ENCODE measurements around the gene GGT6. TPM values are rescaled to one million over a fixed set of nuclear protein-coding genes. Genes with fewer than 3 reads are reported as not detected.

The GGT6 gene
- total RNA-seq, 1 experiment from 2014 or later, result not detected

DNA sequence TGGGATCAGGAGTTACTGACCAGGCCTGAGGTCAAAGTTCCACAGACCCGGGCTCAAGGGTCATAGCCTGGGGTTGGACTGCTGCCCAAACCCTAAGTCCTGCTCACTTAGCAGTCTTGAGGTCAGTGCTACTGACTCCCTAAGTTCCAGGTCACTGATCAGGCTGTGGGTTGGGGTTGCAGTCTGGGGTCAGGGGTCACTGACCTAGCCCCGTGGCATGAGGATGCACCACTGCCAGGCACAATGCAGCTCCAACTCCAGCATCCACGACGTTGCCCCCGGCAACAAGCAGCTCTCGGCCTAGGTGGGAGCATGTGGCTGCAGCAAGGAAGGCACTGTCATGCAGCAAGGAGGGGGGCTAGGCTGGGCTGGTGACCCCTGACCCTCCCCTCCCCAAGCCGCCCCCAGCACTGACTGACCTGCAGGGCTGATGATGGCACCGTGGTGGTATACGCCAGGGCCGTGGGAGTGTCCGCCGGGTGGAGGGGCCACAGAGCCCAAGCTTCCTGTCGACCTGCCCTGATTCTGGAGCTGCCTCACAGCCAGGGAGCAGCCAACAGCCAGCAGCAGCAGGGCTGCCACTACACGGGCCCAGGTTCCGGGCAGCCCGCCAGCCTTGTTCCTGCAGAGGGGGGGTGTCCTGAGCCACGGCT lies 1.1 kb downstream of the GGT6 start:
- BruUV-seq (replicated peaks), result no TSS peak
- no peak overlapping the region for H3K4me3 Mint-ChIP-seq (ENCODE audit: unreplicated experiment)
- TF ChIP-seq, protein P1, sequence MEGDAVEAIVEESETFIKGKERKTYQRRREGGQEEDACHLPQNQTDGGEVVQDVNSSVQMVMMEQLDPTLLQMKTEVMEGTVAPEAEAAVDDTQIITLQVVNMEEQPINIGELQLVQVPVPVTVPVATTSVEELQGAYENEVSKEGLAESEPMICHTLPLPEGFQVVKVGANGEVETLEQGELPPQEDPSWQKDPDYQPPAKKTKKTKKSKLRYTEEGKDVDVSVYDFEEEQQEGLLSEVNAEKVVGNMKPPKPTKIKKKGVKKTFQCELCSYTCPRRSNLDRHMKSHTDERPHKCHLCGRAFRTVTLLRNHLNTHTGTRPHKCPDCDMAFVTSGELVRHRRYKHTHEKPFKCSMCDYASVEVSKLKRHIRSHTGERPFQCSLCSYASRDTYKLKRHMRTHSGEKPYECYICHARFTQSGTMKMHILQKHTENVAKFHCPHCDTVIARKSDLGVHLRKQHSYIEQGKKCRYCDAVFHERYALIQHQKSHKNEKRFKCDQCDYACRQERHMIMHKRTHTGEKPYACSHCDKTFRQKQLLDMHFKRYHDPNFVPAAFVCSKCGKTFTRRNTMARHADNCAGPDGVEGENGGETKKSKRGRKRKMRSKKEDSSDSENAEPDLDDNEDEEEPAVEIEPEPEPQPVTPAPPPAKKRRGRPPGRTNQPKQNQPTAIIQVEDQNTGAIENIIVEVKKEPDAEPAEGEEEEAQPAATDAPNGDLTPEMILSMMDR (IDR thresholded peaks at IDR 0.05; ENCODE audit: insufficient read depth in 1 of 2, low read depth in 1 of 2, low read length in 1 of 2, severe bottlenecking in 1 of 2, unreplicated experiment in 1 of 2), result no peak
- H3K27ac Mint-ChIP-seq (ENCODE audit: unreplicated experiment), result no peak overlapping the region
- no peak overlapping the region for H3K4me3 ChIP-seq (ENCODE audit: low read depth, low read length)
- H3K36me3 Mint-ChIP-seq (ENCODE audit: insufficient read depth, unreplicated experiment), result peaks cover 20% of the 10 kb centered on the region
- ChIA-PET CTCF (no interaction called here), POLR2A (no interaction called here)
- H3K4me1 Mint-ChIP-seq (ENCODE audit: low read depth, unreplicated experiment), result peaks cover 7% of the 10 kb centered on the region
- H3K36me3 ChIP-seq (ENCODE audit: control insufficient read depth, insufficient read depth, low read length), result no peaks in the 10 kb centered on the region
- no peaks in the 10 kb centered on the region for H3K27me3 Mint-ChIP-seq (ENCODE audit: insufficient read depth, unreplicated experiment)
- DNase-seq, result no peak
- H3K27me3 ChIP-seq (replicated peaks; ENCODE audit: control insufficient read depth, insufficient read depth, low read length), result no peaks in the 10 kb centered on the region
- no peaks in the 10 kb centered on the region for H3K4me1 ChIP-seq
- no peaks in the 10 kb centered on the region for H3K9me3 Mint-ChIP-seq (ENCODE audit: unreplicated experiment)
- no peaks in the 10 kb centered on the region for H3K9me3 ChIP-seq
- intact Hi-C loops (cut with micrococcal nuclease; ENCODE audit: unreplicated experiment), result no loop called here

DNA sequence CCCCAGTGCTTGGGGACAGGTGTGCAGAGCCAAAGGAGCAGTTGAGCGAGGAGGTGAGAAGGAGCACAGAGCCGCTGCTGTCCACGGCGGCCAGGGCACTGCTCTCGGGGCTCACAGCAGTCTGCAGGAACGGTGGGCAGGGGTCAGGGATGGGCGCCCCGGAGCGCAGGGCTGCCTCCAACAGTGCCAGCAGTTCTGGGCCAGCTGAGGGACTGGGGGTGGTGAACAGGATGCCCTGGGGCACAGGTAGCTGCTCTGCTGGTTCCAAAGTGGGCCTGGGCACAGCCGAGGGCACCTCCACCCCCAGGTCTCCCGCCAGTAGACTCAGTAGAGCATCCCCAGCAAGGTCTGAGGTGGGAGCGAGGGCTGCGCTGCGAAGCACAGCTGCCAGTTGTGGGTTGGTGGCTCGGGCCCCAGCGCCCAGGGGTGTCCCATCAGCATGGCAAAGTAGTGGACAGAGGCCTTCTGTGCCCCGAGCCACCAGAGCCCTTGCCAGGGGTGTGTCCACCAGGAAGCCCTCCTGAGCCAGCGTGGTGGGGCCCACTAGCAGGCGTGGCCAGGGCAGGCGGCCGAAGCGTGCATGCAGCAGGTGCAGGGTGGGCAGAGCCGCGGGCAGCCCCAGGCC lies 1.9 kb downstream of the GGT6 start:
- DNase-seq, result no peak
- H3K4me1 Mint-ChIP-seq (ENCODE audit: low read depth, unreplicated experiment), result peaks cover 7% of the 10 kb centered on the region
- H3K9me3 Mint-ChIP-seq (ENCODE audit: unreplicated experiment), result no peaks in the 10 kb centered on the region
- Histone ChIP-seq H3K27me3 (replicated peaks; ENCODE audit: control insufficient read depth, insufficient read depth, low read length) (no peaks in the 10 kb centered on the region), H3K4me3 (ENCODE audit: low read depth, low read length) (no peak overlapping the region), H3K9me3 (no peaks in the 10 kb centered on the region), H3K36me3 (ENCODE audit: control insufficient read depth, insufficient read depth, low read length) (no peaks in the 10 kb centered on the region), H3K4me1 (no peaks in the 10 kb centered on the region)
- no TSS peak for BruUV-seq (replicated peaks)
- no peak overlapping the region for H3K27ac Mint-ChIP-seq (ENCODE audit: unreplicated experiment)
- peaks cover 20% of the 10 kb centered on the region for H3K36me3 Mint-ChIP-seq (ENCODE audit: insufficient read depth, unreplicated experiment)
- ChIA-PET POLR2A (no interaction called here), CTCF (no interaction called here)
- H3K4me3 Mint-ChIP-seq (ENCODE audit: unreplicated experiment), result no peak overlapping the region
- no peaks in the 10 kb centered on the region for H3K27me3 Mint-ChIP-seq (ENCODE audit: insufficient read depth, unreplicated experiment)
- intact Hi-C loops (cut with micrococcal nuclease; ENCODE audit: unreplicated experiment), result no loop called here
- TF ChIP-seq, protein P1 (IDR thresholded peaks at IDR 0.05; ENCODE audit: insufficient read depth in 1 of 2, low read depth in 1 of 2, low read length in 1 of 2, severe bottlenecking in 1 of 2, unreplicated experiment in 1 of 2), result no peak

DNA sequence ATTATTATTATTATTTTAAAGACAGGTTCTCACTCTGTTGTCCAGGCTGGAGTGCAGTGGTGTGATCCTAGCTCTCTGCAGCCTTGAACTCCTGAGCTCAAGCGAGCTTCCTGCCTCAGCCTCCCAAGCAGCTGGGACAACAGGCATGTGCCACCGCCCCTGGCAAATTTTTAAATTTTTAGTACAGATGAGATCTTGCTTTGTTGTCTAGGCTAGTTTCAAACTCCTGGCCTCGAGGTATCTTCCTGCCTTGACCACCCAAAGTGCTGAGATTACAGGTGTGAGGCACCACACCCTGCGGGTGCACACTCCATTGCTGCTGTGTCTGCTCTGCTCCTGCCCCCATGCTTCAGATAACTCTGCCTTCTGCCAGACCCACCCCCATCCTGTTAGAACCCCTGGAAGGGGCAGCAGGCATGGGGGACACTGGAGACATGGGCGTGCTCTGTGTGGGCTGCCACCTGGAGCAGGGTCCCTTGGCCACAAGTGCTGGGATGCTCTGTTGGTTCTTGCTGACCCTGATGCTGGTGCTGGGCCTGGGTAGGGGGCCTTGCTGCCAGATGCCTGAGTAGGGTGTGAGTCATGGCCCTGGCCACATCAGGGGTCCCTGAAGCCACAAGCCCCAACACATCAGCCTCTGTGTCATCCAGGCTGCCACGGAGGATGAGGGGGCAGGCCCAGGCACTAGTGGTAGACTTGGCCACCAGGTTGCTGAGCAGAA lies 2.6 kb downstream of the GGT6 start:
- TF ChIP-seq, protein P1 (IDR thresholded peaks at IDR 0.05; ENCODE audit: insufficient read depth in 1 of 2, low read depth in 1 of 2, low read length in 1 of 2, severe bottlenecking in 1 of 2, unreplicated experiment in 1 of 2), result no peak
- Histone ChIP-seq H3K4me3 (ENCODE audit: low read depth, low read length) (no peak overlapping the region), H3K36me3 (ENCODE audit: control insufficient read depth, insufficient read depth, low read length) (no peaks in the 10 kb centered on the region), H3K9me3 (no peaks in the 10 kb centered on the region), H3K27me3 (replicated peaks; ENCODE audit: control insufficient read depth, insufficient read depth, low read length) (no peaks in the 10 kb centered on the region), H3K4me1 (no peaks in the 10 kb centered on the region)
- Mint-ChIP-seq H3K9me3 (ENCODE audit: unreplicated experiment) (no peaks in the 10 kb centered on the region), H3K4me3 (ENCODE audit: unreplicated experiment) (no peak overlapping the region), H3K27me3 (ENCODE audit: insufficient read depth, unreplicated experiment) (no peaks in the 10 kb centered on the region), H3K36me3 (ENCODE audit: insufficient read depth, unreplicated experiment) (peaks cover 20% of the 10 kb centered on the region), H3K27ac (ENCODE audit: unreplicated experiment) (no peak overlapping the region), H3K4me1 (ENCODE audit: low read depth, unreplicated experiment) (peaks cover 7% of the 10 kb centered on the region)
- intact Hi-C loops (cut with micrococcal nuclease; ENCODE audit: unreplicated experiment), result no loop called here
- ChIA-PET CTCF (no interaction called here), POLR2A (no interaction called here)
- no peak for DNase-seq
- BruUV-seq (replicated peaks), result no TSS peak

Data from Caco-2 (cell line).